OCI-LY1 (cell line): Measurements from ENCODE around the gene FNDC7.
"Not testable (repeated sequence)": the region's sequence is repeated elsewhere in the genome, so short reads cannot be mapped to it uniquely, and the experiment has no call there.

ENCODE experiments used
- H2AFZ ChIP-seq: fragments of 200-600 bp; sonication (generic), shearing (Covaris generic); 2 replicates; pipeline ENCODE4 v1.6.0; 2014; ENCODE audit warnings: antibody characterized with exemption, mild to moderate bottlenecking, low read length
- H3F3A ChIP-seq: fragments of 200-600 bp; sonication (generic), shearing (Covaris generic); 2 replicates; pipeline ENCODE4 v1.6.0; 2014; ENCODE audit warnings: mild to moderate bottlenecking, antibody characterized with exemption, low read length, moderate library complexity; ENCODE audit not compliant: insufficient read depth
- H3K27ac ChIP-seq: fragments of 200-600 bp; sonication (generic); 2 replicates; pipeline ENCODE4 v1.5.1; 2014; ENCODE audit warnings: low read length, mixed run types, mild to moderate bottlenecking, low read depth; ENCODE audit not compliant: poor library complexity, severe bottlenecking
- H3K27me3 ChIP-seq: fragments of 200-600 bp; sonication (generic); 2 replicates; pipeline ENCODE4 v1.6.0; 2014; ENCODE audit warnings: antibody characterized with exemption, mild to moderate bottlenecking, low read length, moderate library complexity; ENCODE audit not compliant: insufficient read depth
- H3K36me3 ChIP-seq: fragments of 200-600 bp; sonication (generic); 2 replicates; pipeline ENCODE4 v1.6.1; 2014; ENCODE audit warnings: mild to moderate bottlenecking, antibody characterized with exemption, low read length, moderate library complexity, mixed read lengths; ENCODE audit not compliant: insufficient read depth
- H3K4me1 ChIP-seq: fragments of 200-600 bp; sonication (generic); 2 replicates; pipeline ENCODE4 v1.5.1; 2014; ENCODE audit warnings: mild to moderate bottlenecking, low read length, moderate library complexity; ENCODE audit not compliant: insufficient read depth, severe bottlenecking
- H3K4me2 ChIP-seq: fragments of 200-600 bp; sonication (generic), shearing (Covaris generic); 2 replicates; pipeline ENCODE4 v1.6.1; 2014; ENCODE audit warnings: low read length
- H3K4me3 ChIP-seq: fragments of 200-600 bp; sonication (generic); 2 replicates; pipeline ENCODE4 v1.5.1; 2014; ENCODE audit warnings: low read length, low read depth, mild to moderate bottlenecking, mixed read lengths; ENCODE audit not compliant: poor library complexity, severe bottlenecking
- H3K79me2 ChIP-seq: fragments of 200-600 bp; shearing (Covaris generic); 2 replicates; pipeline ENCODE4 v1.6.1; 2016; ENCODE audit warnings: mixed run types, low read length, mixed read lengths; ENCODE audit not compliant: insufficient read depth
- H3K9ac ChIP-seq: fragments of 200-600 bp; sonication (generic), shearing (Covaris generic); 2 replicates; pipeline ENCODE4 v1.6.1; 2014; ENCODE audit warnings: mild to moderate bottlenecking, low read length, mixed read lengths
- H3K9me2 ChIP-seq: fragments of 200-600 bp; sonication (generic), shearing (Covaris generic); 2 replicates; pipeline ENCODE4 v1.6.1; 2014; ENCODE audit warnings: low read depth, mild to moderate bottlenecking, low read length, mixed read lengths
- H3K9me3 ChIP-seq: fragments of 200-600 bp; shearing (Covaris generic); 2 replicates; pipeline ENCODE4 v1.6.1; 2014; ENCODE audit warnings: low read length, mixed read lengths
- H4K20me1 ChIP-seq: fragments of 200-600 bp; sonication (generic), shearing (Covaris generic); 2 replicates; pipeline ENCODE4 v1.6.0; 2016; ENCODE audit warnings: mild to moderate bottlenecking, low read length; ENCODE audit not compliant: insufficient read depth
- CTCF ChIP-seq: fragments of 200-600 bp; sonication (generic), shearing (Covaris generic); IDR thresholded peaks from 2 replicates; pipeline ENCODE4 v1.5.1; 2017; ENCODE audit warnings: mild to moderate bottlenecking, antibody characterized with exemption, low read length, moderate library complexity, mixed read lengths
- EZH2 ChIP-seq: fragments of 200-600 bp; sonication (generic), shearing (Covaris generic); IDR thresholded peaks from 2 replicates; pipeline ENCODE4 v1.8.0; 2017; ENCODE audit warnings: borderline replicate concordance, mixed run types, mild to moderate bottlenecking, antibody characterized with exemption, low read length, moderate library complexity, mixed read lengths

FNDC7 gene

GRCh38 chr1:108699375-108700332 lies 13.1 kb upstream of the FNDC7 start:
- H2AFZ ChIP-seq = no peak overlapping the region
- no peak overlapping the region for H3K4me2 ChIP-seq
- 0 out of 2 replicates have a peak, but pooled peaks cover 2% of the 10 kb centered on the region for H4K20me1 ChIP-seq
- H3F3A ChIP-seq = 0 out of 2 replicates have a peak, but pooled peaks cover 3% of the 10 kb centered on the region
- H3K27ac ChIP-seq = no peak overlapping the region
- H3K4me1 ChIP-seq = peaks cover 27% of the 10 kb centered on the region
- TF ChIP-seq EZH2 = no peak
- no peak for TF ChIP-seq CTCF
- no peak overlapping the region for H3K9ac ChIP-seq
- no peaks in the 10 kb centered on the region for H3K9me3 ChIP-seq
- peaks cover 76% of the 10 kb centered on the region for H3K36me3 ChIP-seq
- H3K27me3 ChIP-seq = no peaks in the 10 kb centered on the region
- H3K4me3 ChIP-seq = no peak overlapping the region
- no peaks in the 10 kb centered on the region for H3K9me2 ChIP-seq
- peaks cover 18% of the 10 kb centered on the region for H3K79me2 ChIP-seq

DNA sequence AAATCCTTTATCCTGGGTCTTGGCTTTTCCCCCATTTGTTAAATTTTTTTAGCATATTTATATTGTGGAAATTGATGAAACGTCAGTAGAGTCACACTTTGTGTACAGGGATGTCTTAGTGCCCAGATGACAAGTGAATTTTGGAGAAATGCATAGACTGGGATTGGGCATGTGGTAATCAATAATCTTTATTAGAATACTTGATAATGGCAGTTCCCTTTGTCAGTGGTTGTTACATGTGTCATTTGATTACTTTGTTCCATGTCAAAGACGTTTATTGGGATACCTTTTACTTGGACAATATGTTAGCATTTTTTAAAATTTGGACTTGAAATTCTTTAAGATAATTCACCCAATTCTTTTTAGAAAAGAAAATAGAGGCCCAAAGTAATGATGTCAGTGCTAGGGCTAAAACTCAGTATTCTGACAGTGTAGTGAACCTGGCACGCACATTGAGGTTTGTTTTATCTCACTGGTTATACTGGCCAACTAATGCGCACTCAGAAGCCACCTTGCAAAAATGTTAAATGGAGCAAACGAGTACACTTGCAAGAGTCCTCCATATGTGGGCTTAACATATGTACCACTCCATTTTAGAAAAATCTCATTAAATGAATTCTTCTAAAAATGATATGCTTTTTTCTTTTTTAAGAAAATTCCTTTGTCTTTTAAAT lies 11.4 kb upstream of the FNDC7 start:
- Histone ChIP-seq H3K4me2 (no peak overlapping the region), H3K27ac (no peak overlapping the region), H3F3A (0 out of 2 replicates have a peak, but pooled peaks cover 3% of the 10 kb centered on the region), H4K20me1 (no peaks in the 10 kb centered on the region), H2AFZ (no peak overlapping the region), H3K27me3 (no peaks in the 10 kb centered on the region), H3K79me2 (0 out of 2 replicates have a peak, but pooled peaks cover 1% of the 10 kb centered on the region), H3K9me3 (no peaks in the 10 kb centered on the region), H3K36me3 (peaks cover 61% of the 10 kb centered on the region), H3K9ac (no peak overlapping the region), H3K4me3 (no peak overlapping the region), H3K4me1 (peaks cover 16% of the 10 kb centered on the region), H3K9me2 (no peaks in the 10 kb centered on the region)
- TF ChIP-seq EZH2 = no peak
- no peak for TF ChIP-seq CTCF

GRCh38 chr1:108702109-108702508 lies 10.6 kb upstream of the FNDC7 start:
- not testable (repeated sequence) for H3F3A ChIP-seq, H4K20me1 ChIP-seq, H2AFZ ChIP-seq, H3K79me2 ChIP-seq, H3K9me2 ChIP-seq, H3K27me3 ChIP-seq, H3K27ac ChIP-seq, H3K9me3 ChIP-seq, H3K9ac ChIP-seq, H3K4me3 ChIP-seq, H3K4me2 ChIP-seq
- H3K36me3 ChIP-seq = peaks cover 53% of the 10 kb centered on the region
- peaks cover 16% of the 10 kb centered on the region for H3K4me1 ChIP-seq
